WERI-Rb-1 (cell line): ENCODE results near the gene USP6NL.

Experiments used
- DNase-seq: peaks from one replicate; pipeline ENCODE4 v3.0.0-alpha.2; 2020
- H3K27ac ChIP-seq: fragments of 250-450 bp; sonication (Bioruptor Pico); 2 replicates; pipeline ENCODE4 v1.5.1; 2020; ENCODE audit warnings: mild to moderate bottlenecking, moderate library complexity
- H3K27me3 ChIP-seq: fragments of 250-450 bp; sonication (Bioruptor Pico); 2 replicates; pipeline ENCODE4 v1.5.1; 2021; ENCODE audit warnings: mild to moderate bottlenecking, low read depth, moderate library complexity; ENCODE audit not compliant: insufficient read depth, severe bottlenecking
- H3K36me3 ChIP-seq: fragments of 250-450 bp; sonication (Bioruptor Pico); 2 replicates; pipeline ENCODE4 v1.5.1; 2020; ENCODE audit warnings: mild to moderate bottlenecking, moderate library complexity
- H3K4me3 ChIP-seq: 2 replicates; pipeline ENCODE4 v1.5.1; 2011; ENCODE audit warnings: low read depth, mild to moderate bottlenecking, control low read depth, low read length
- H3K9me3 ChIP-seq: fragments of 250-450 bp; sonication (Bioruptor Pico); 2 replicates; pipeline ENCODE4 v1.5.1; 2021; ENCODE audit warnings: mild to moderate bottlenecking, moderate library complexity; ENCODE audit not compliant: severe bottlenecking
- TF ChIP-seq, protein P1 (sequence below): IDR thresholded peaks from 2 replicates; pipeline ENCODE4 v1.5.1; 2011; ENCODE audit warnings: low read depth, mild to moderate bottlenecking, control low read depth, inconsistent platforms, low read length

USP6NL gene

DNA sequence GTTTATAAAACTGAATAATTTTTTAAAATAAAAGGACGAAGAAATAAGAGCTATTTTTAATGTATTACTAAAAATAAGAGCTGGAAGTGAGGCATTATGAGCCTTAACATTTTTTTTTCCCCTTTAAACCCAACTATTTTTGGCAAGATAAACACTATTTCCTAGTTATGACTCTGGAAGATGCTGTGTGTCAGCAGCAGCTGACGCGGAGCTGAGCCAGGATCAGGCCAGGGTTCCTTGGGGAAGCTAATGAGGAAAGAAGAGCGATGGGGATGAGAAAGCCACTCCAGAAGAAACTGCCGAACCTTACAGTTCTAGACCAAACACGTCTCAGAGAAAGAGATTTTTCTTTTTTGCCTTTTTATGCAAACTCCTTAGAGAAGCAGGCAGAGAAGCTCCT is 85.9 kb downstream of the USP6NL start:
- DNase-seq, result no peak
- no peaks in the 10 kb centered on the region for H3K9me3 ChIP-seq
- TF ChIP-seq, protein P1, sequence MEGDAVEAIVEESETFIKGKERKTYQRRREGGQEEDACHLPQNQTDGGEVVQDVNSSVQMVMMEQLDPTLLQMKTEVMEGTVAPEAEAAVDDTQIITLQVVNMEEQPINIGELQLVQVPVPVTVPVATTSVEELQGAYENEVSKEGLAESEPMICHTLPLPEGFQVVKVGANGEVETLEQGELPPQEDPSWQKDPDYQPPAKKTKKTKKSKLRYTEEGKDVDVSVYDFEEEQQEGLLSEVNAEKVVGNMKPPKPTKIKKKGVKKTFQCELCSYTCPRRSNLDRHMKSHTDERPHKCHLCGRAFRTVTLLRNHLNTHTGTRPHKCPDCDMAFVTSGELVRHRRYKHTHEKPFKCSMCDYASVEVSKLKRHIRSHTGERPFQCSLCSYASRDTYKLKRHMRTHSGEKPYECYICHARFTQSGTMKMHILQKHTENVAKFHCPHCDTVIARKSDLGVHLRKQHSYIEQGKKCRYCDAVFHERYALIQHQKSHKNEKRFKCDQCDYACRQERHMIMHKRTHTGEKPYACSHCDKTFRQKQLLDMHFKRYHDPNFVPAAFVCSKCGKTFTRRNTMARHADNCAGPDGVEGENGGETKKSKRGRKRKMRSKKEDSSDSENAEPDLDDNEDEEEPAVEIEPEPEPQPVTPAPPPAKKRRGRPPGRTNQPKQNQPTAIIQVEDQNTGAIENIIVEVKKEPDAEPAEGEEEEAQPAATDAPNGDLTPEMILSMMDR, result no peak
- H3K27ac ChIP-seq, result no peak overlapping the region
- no peaks in the 10 kb centered on the region for H3K27me3 ChIP-seq
- no peaks in the 10 kb centered on the region for H3K36me3 ChIP-seq
- no peak overlapping the region for H3K4me3 ChIP-seq

DNA sequence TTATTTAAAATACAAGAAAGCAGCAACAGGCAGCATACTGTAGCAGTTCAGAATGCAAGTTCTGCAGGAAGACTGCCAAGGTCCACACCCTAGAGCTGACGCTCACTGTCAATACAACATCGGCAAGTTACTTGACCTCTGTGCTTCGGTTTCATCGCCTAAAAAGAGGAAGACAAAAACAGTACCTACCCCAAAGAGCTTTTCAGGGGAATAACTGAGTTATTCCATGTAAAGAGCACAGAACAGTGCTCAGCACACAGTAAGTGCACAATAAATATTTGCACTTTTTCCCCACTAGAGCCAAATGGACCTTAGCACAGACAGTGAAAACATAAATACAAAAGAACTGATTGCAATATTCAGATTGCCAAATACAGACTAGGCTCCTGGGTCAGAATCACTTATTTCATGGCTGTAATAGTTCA is 88.6 kb downstream of the USP6NL start:
- no peaks in the 10 kb centered on the region for H3K9me3 ChIP-seq
- H3K27me3 ChIP-seq, result no peaks in the 10 kb centered on the region
- H3K27ac ChIP-seq, result no peak overlapping the region
- no peak for DNase-seq
- no peaks in the 10 kb centered on the region for H3K36me3 ChIP-seq
- no peak overlapping the region for H3K4me3 ChIP-seq
- TF ChIP-seq, protein P1, result no peak

DNA sequence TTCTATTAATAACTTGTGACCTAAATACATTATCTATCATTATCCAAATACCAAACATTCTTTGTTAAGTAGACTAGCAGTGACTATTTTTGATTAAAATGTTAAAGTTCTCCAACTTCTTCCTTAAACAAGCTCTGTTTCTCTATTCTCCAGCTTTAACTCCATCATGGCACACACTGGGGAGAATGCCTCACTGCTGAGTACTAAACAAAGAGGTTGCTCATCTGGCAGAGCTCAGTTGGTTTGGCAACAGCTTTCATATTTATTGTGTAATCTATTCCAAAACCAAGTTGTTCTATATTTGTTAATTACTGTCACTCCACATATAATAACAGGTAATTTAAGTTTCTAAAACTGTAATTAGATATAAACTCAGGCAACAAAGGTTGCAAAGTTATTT is 89.6 kb downstream of the USP6NL start:
- TF ChIP-seq, protein P1, result no peak

DNA sequence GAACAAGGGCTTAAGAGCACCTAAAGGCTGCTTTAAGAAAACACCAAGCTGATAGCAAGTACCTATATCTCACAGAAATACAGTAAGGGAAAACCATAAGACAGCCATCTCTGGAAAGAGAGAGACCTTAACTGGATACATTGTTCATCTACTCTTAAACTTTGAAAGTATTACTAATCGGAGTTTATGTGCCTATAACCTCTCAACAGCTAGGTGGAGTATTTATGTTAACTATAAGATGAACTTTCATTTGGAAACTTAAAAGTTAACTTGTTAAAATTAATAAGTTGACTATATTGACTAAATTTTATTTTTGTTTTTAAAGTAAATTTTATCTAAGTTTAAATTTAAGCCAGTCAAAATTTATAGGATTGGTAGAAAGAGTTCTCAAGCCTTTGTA is 90.6 kb downstream of the USP6NL start:
- TF ChIP-seq, protein P1, result no peak
- H3K4me3 ChIP-seq, result no peak overlapping the region
- no peaks in the 10 kb centered on the region for H3K27me3 ChIP-seq
- no peaks in the 10 kb centered on the region for H3K36me3 ChIP-seq
- no peak for DNase-seq
- H3K9me3 ChIP-seq, result no peaks in the 10 kb centered on the region
- no peak overlapping the region for H3K27ac ChIP-seq

More for the DNA sequence above, 89.6 kb downstream of the USP6NL start:
- Histone ChIP-seq H3K36me3 (no peaks in the 10 kb centered on the region), H3K4me3 (no peak overlapping the region), H3K27me3 (no peaks in the 10 kb centered on the region), H3K9me3 (no peaks in the 10 kb centered on the region), H3K27ac (no peak overlapping the region)
- no peak for DNase-seq

DNA sequence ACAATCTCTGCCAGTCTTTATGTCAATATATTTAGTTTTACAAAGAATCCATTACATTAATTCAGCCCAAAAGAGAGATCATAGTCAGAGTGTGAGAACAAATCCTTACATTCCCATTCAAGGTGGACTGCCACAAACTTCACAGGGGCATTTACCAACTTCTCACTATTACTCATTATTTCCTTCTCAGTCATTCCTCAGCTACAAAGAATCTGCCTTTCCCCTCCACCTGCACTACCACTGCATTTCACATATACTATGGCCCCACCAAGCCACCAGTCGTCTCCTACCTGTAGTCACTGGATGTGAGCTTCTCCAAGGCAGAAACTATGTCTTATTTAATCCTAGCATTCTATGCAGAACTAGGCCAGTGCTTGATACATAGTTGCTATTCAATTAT is 94.3 kb downstream of the USP6NL start:
- TF ChIP-seq, protein P1, result no peak
- H3K27ac ChIP-seq, result no peak overlapping the region
- H3K4me3 ChIP-seq, result no peak overlapping the region
- no peaks in the 10 kb centered on the region for H3K27me3 ChIP-seq
- H3K36me3 ChIP-seq, result no peaks in the 10 kb centered on the region
- DNase-seq, result no peak
- H3K9me3 ChIP-seq, result no peaks in the 10 kb centered on the region

DNA sequence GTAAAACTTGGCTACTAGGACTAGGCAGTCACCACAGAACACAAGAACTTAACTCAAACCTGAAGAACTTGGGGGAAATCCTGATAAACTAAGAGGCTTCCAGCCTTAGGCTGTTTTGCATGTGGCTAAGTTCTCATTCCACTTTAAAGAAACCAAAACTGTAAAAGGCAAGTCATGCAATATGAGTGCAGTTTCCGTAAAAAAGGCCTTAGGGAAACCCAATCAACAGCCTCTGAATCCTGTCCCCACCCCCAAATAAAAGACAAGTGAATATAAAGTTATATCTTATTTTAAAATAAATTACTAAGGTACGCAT is 95.1 kb downstream of the USP6NL start:
- H3K36me3 ChIP-seq, result no peaks in the 10 kb centered on the region
- DNase-seq, result no peak
- H3K9me3 ChIP-seq, result no peaks in the 10 kb centered on the region
- TF ChIP-seq, protein P1, result no peak
- no peak overlapping the region for H3K4me3 ChIP-seq
- no peak overlapping the region for H3K27ac ChIP-seq
- H3K27me3 ChIP-seq, result no peaks in the 10 kb centered on the region
